HEK293 (cell line): ENCODE measurements around the gene FXYD3.

Source experiments
- CTCF ChIA-PET: fragments of 350-600 bp; formaldehyde crosslinking; extraction: SDS; loops from one replicate; lab custom pipeline; 2021; ENCODE audit warnings: antibody characterized with exemption; lab: Yijun Ruan, JAX
- POLR2A ChIA-PET: fragments of 300-600 bp; formaldehyde crosslinking; extraction: SDS; loops from one replicate; lab custom pipeline; 2020; ENCODE audit warnings: antibody characterized with exemption, inconsistent platforms; lab: Yijun Ruan, JAX
- H3K27ac ChIP-seq: fragments of 200-500 bp; sonication (Bioruptor generic); 2 replicates; pipeline ENCODE4 v1.5.1; 2014; ENCODE audit warnings: low read depth, low read length, control low read depth, inconsistent platforms; ENCODE audit errors: extremely low read depth
- H3K36me3 ChIP-seq, 2 experiments: fragments of 200-500 bp in 1 of 2; sonication (Bioruptor generic) in 1 of 2; 1 replicate in 1 of 2; 2 replicates in 1 of 2; pipeline ENCODE4 v1.5.1; 2014 to 2017; ENCODE audit warnings: inconsistent platforms in 2 of 2, low read length in 2 of 2; ENCODE audit not compliant: control insufficient read depth in 2 of 2, insufficient read depth in 1 of 2
- H3K4me1 ChIP-seq: fragments of 200-500 bp; sonication (Bioruptor generic); 2 replicates; pipeline ENCODE4 v1.5.1; 2014; ENCODE audit warnings: mild to moderate bottlenecking, low read length, inconsistent platforms; ENCODE audit not compliant: control insufficient read depth, insufficient read depth
- H3K4me3 ChIP-seq: 2 replicates; pipeline ENCODE4 v1.5.1; 2011; ENCODE audit warnings: low read depth, mild to moderate bottlenecking, control low read depth, low read length, moderate library complexity
- H3K9me3 ChIP-seq: fragments of 200-500 bp; sonication (Bioruptor generic); 2 replicates; pipeline ENCODE4 v1.5.1; 2014; ENCODE audit warnings: low read depth, low read length, inconsistent platforms; ENCODE audit not compliant: control insufficient read depth, insufficient read depth
- GLI2 ChIP-seq: fragments of 450-650 bp; formaldehyde crosslinking; IDR thresholded peaks from 2 replicates; pipeline ENCODE4; 2017; ENCODE audit warnings: missing biosample characterization, missing genetic modification characterization, low read depth, borderline replicate concordance
- GLIS2 ChIP-seq: fragments of 450-650 bp; formaldehyde crosslinking; IDR thresholded peaks from 2 replicates; pipeline ENCODE4 v1.5.1; 2016; ENCODE audit warnings: missing biosample characterization, missing genetic modification characterization
- KLF9 ChIP-seq: fragments of 450-650 bp; formaldehyde crosslinking; IDR thresholded peaks from 2 replicates; pipeline ENCODE4 v1.5.1; 2016; ENCODE audit warnings: missing biosample characterization, missing genetic modification characterization, low read depth
- OSR2 ChIP-seq: fragments of 450-650 bp; formaldehyde crosslinking; IDR thresholded peaks from 2 replicates; pipeline ENCODE4 v1.5.1; 2016; ENCODE audit warnings: missing biosample characterization, missing genetic modification characterization
- REPIN1 ChIP-seq: fragments of 450-650 bp; formaldehyde crosslinking; IDR thresholded peaks from 2 replicates; pipeline ENCODE4 v1.5.1; 2017; ENCODE audit warnings: missing biosample characterization, missing genetic modification characterization, low read depth
- REST ChIP-seq: fragments of 450-650 bp; formaldehyde crosslinking; IDR thresholded peaks from 2 replicates; pipeline ENCODE4 v1.5.1; 2016; ENCODE audit warnings: missing biosample characterization, missing genetic modification characterization
- SP2 ChIP-seq: fragments of 450-650 bp; formaldehyde crosslinking; IDR thresholded peaks from 2 replicates; pipeline ENCODE4 v1.5.1; 2016; ENCODE audit warnings: missing biosample characterization, missing genetic modification characterization
- ZBTB21 ChIP-seq: fragments of 450-650 bp; formaldehyde crosslinking; IDR thresholded peaks from 2 replicates; pipeline ENCODE4 v1.5.1; 2017; ENCODE audit warnings: missing biosample characterization, missing genetic modification characterization
- ZNF133 ChIP-seq: fragments of 450-650 bp; formaldehyde crosslinking; IDR thresholded peaks from 2 replicates; pipeline ENCODE4 v1.5.1; 2016; ENCODE audit warnings: missing biosample characterization, missing genetic modification characterization
- ZNF221 ChIP-seq: fragments of 450-650 bp; formaldehyde crosslinking; IDR thresholded peaks from 2 replicates; pipeline ENCODE4 v1.5.1; 2017; ENCODE audit warnings: missing biosample characterization, missing genetic modification characterization, borderline replicate concordance
- ZNF311 ChIP-seq: fragments of 450-650 bp; formaldehyde crosslinking; IDR thresholded peaks from 2 replicates; pipeline ENCODE4 v1.5.1; 2017; ENCODE audit warnings: missing biosample characterization, missing genetic modification characterization, borderline replicate concordance
- ZNF335 ChIP-seq: fragments of 450-650 bp; formaldehyde crosslinking; conservative IDR thresholded peaks from 2 replicates; pipeline ENCODE4 v1.5.1; 2016; ENCODE audit warnings: missing biosample characterization, missing genetic modification characterization
- ZNF366 ChIP-seq: fragments of 450-650 bp; formaldehyde crosslinking; conservative IDR thresholded peaks from 2 replicates; pipeline ENCODE4 v1.5.1; 2016; ENCODE audit warnings: missing biosample characterization, missing genetic modification characterization
- ZNF549 ChIP-seq: fragments of 450-650 bp; IDR thresholded peaks from 2 replicates; pipeline ENCODE4 v1.5.1; 2018; ENCODE audit warnings: missing biosample characterization, missing genetic modification characterization, mild to moderate bottlenecking, inconsistent platforms, moderate library complexity
- ZNF596 ChIP-seq: fragments of 450-650 bp; IDR thresholded peaks from 2 replicates; pipeline ENCODE4 v1.5.0; 2018; ENCODE audit warnings: missing biosample characterization, mild to moderate bottlenecking, missing genetic modification characterization, moderate library complexity
- ZNF621 ChIP-seq: fragments of 450-650 bp; formaldehyde crosslinking; IDR thresholded peaks from 2 replicates; pipeline ENCODE4 v1.5.1; 2017; ENCODE audit warnings: missing biosample characterization, missing genetic modification characterization
- ZNF626 ChIP-seq: fragments of 450-650 bp; sonication (Bioruptor Pico); formaldehyde crosslinking; IDR thresholded peaks from 2 replicates; pipeline ENCODE4 v1.5.1; 2018; ENCODE audit warnings: missing biosample characterization, missing genetic modification characterization, inconsistent platforms
- ZNF645 ChIP-seq: fragments of 450-650 bp; formaldehyde crosslinking; IDR thresholded peaks from 2 replicates; pipeline ENCODE4; 2016; ENCODE audit warnings: missing biosample characterization, missing genetic modification characterization
- ZNF664 ChIP-seq: fragments of 450-650 bp; formaldehyde crosslinking; IDR thresholded peaks from 2 replicates; pipeline ENCODE4 v1.5.1; 2016; ENCODE audit warnings: missing biosample characterization, missing genetic modification characterization
- ZNF776 ChIP-seq: fragments of 450-650 bp; formaldehyde crosslinking; IDR thresholded peaks from 2 replicates; pipeline ENCODE4 v1.5.0; 2017; ENCODE audit warnings: missing biosample characterization, missing genetic modification characterization, borderline replicate concordance
- ZNF785 ChIP-seq: fragments of 450-650 bp; formaldehyde crosslinking; IDR thresholded peaks from 2 replicates; pipeline ENCODE4 v1.5.1; 2016; ENCODE audit warnings: missing biosample characterization, missing genetic modification characterization
- ZNF792 ChIP-seq: fragments of 450-650 bp; formaldehyde crosslinking; IDR thresholded peaks from 2 replicates; pipeline ENCODE4 v1.5.1; 2016; ENCODE audit warnings: missing biosample characterization, missing genetic modification characterization
- TF ChIP-seq, protein P1 (sequence below): fragments of 450-650 bp; formaldehyde crosslinking; IDR thresholded peaks from 2 replicates; pipeline ENCODE4 v1.5.1; 2016; ENCODE audit warnings: missing biosample characterization, missing genetic modification characterization
- TF ChIP-seq, protein P2 (sequence below): fragments of 450-650 bp; formaldehyde crosslinking; IDR thresholded peaks from 2 replicates; pipeline ENCODE4 v1.5.1; 2016; ENCODE audit warnings: missing biosample characterization, missing genetic modification characterization
- TF ChIP-seq, protein P3 (sequence below): fragments of 450-650 bp; formaldehyde crosslinking; IDR thresholded peaks from 2 replicates; pipeline ENCODE4 v1.5.1; 2016; ENCODE audit warnings: missing biosample characterization, missing genetic modification characterization

FXYD3 gene

GRCh38 chr19:35143231-35143715 is 27.6 kb downstream of the FXYD3 start, which contains the start of gene FXYD7:
Gene FXYD7 (plus strand): TSS chr19:35143255. CDS start chr19:35143334, 79 bp downstream.
- H3K9me3 ChIP-seq, result no peaks in the 10 kb centered on the region
- H3K36me3 ChIP-seq, result no peaks in the 10 kb centered on the region; a peak in 1 of 3 replicates
- peaks cover 31% of the 10 kb centered on the region for H3K4me1 ChIP-seq
- H3K27ac ChIP-seq, result no peak within 1 kb of the TSS; the same call in 1 of the 2 replicates
- ChIA-PET CTCF (interaction anchor here (0.6 to 4.7 kb wide), 20 partner anchors 8 to 141 kb away, joined by 3 to 82 read pairs (median 6); partner anchors contain the start of genes FXYD3, FXYD5 and LGI4), POLR2A (interaction anchor here (0.6 to 2.0 kb wide), 7 partner anchors 11 to 466 kb away, joined by 3 to 8 read pairs (median 5); partner anchors contain the start of genes FXYD5, USF2 and ZNF302)
- no peak within 1 kb of the TSS for H3K4me3 ChIP-seq
- TF ChIP-seq ZNF785 (tag by site-specific recombination) (no peak), ZNF596 (tag by site-specific recombination) (no peak), SP2 (tag by site-specific recombination) (no peak), ZNF549 (no peak), ZNF621 (tag by site-specific recombination) (no peak), OSR2 (tag by site-specific recombination) (no peak), ZNF311 (no peak), GLIS2 (tag by site-specific recombination) (peak; percentile 93), REST (no peak), ZNF335 (no peak), ZNF792 (no peak)
- TF ChIP-seq, protein P1, sequence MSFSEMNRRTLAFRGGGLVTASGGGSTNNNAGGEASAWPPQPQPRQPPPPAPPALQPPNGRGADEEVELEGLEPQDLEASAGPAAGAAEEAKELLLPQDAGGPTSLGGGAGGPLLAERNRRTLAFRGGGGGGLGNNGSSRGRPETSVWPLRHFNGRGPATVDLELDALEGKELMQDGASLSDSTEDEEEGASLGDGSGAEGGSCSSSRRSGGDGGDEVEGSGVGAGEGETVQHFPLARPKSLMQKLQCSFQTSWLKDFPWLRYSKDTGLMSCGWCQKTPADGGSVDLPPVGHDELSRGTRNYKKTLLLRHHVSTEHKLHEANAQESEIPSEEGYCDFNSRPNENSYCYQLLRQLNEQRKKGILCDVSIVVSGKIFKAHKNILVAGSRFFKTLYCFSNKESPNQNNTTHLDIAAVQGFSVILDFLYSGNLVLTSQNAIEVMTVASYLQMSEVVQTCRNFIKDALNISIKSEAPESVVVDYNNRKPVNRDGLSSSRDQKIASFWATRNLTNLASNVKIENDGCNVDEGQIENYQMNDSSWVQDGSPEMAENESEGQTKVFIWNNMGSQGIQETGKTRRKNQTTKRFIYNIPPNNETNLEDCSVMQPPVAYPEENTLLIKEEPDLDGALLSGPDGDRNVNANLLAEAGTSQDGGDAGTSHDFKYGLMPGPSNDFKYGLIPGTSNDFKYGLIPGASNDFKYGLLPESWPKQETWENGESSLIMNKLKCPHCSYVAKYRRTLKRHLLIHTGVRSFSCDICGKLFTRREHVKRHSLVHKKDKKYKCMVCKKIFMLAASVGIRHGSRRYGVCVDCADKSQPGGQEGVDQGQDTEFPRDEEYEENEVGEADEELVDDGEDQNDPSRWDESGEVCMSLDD (tag by site-specific recombination), result peak; percentile 69
- TF ChIP-seq, protein P2, sequence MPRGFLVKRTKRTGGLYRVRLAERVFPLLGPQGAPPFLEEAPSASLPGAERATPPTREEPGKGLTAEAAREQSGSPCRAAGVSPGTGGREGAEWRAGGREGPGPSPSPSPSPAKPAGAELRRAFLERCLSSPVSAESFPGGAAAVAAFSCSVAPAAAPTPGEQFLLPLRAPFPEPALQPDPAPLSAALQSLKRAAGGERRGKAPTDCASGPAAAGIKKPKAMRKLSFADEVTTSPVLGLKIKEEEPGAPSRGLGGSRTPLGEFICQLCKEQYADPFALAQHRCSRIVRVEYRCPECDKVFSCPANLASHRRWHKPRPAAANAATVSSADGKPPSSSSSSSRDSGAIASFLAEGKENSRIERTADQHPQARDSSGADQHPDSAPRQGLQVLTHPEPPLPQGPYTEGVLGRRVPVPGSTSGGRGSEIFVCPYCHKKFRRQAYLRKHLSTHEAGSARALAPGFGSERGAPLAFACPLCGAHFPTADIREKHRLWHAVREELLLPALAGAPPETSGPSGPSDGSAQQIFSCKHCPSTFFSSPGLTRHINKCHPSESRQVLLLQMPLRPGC, result no peak
- TF ChIP-seq, protein P3, sequence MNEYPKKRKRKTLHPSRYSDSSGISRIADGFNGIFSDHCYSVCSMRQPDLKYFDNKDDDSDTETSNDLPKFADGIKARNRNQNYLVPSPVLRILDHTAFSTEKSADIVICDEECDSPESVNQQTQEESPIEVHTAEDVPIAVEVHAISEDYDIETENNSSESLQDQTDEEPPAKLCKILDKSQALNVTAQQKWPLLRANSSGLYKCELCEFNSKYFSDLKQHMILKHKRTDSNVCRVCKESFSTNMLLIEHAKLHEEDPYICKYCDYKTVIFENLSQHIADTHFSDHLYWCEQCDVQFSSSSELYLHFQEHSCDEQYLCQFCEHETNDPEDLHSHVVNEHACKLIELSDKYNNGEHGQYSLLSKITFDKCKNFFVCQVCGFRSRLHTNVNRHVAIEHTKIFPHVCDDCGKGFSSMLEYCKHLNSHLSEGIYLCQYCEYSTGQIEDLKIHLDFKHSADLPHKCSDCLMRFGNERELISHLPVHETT (tag by site-specific recombination), result no peak

DNA sequence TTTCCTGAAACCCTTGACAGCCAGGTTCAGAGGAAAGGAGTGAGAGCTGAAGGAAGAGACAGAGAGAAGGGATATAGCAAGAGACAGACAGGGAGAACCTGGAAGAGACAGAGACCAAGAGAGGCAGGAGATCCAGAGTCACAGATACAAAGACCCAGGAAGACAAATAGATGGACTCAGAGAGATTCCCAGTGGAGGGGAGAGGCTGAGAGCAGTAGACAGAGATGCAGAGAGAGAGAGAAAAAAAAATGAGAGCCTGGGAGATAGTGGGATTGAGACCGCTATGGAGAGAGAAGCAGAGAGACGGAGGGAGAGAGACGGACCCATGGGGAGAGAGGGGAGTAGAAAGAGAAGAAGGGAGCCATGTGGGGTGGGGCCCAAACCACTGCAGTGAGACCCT is 28.2 kb downstream of the FXYD3 start:
- no peaks in the 10 kb centered on the region; a peak in 1 of 3 replicates for H3K36me3 ChIP-seq
- CTCF ChIA-PET, result interaction anchor here (0.6 to 4.7 kb wide), 17 partner anchors 9 to 141 kb away, joined by 3 to 82 read pairs (median 4); partner anchors contain the start of genes FXYD3, FXYD5 and LGI4
- H3K27ac ChIP-seq, result no peak overlapping the region; the same call in 1 of the 2 replicates
- no peaks in the 10 kb centered on the region for H3K9me3 ChIP-seq
- POLR2A ChIA-PET, result interaction anchor here (0.7 to 2.0 kb wide), 4 partner anchors 11 to 125 kb away, joined by 3 to 8 read pairs (median 6); partner anchors contain the start of genes FXYD5 and USF2
- no peak overlapping the region for H3K4me3 ChIP-seq
- H3K4me1 ChIP-seq, result peaks cover 31% of the 10 kb centered on the region
- TF ChIP-seq ZBTB21 (tag by site-specific recombination) (0 out of 2 replicates have a peak, but pooled peaks have one; percentile 17), ZNF133 (tag by site-specific recombination) (no peak), ZNF645 (0 out of 2 replicates have a peak, but pooled peaks have one; percentile 12), REPIN1 (no peak), ZNF776 (no peak), ZNF596 (tag by site-specific recombination) (peak; percentile 44), KLF9 (tag by site-specific recombination) (no peak), ZNF366 (tag by site-specific recombination) (peak; percentile 95), ZNF626 (tag by site-specific recombination) (no peak), ZNF221 (tag by site-specific recombination) (no peak), GLI2 (tag by site-specific recombination) (no peak), ZNF664 (no peak)
